Hematopoietic multipotent progenitor cell (in vitro differentiated cells): ENCODE results near the gene B4GALT3. TPM values are rescaled to one million over a fixed set of nuclear protein-coding genes. Genes with fewer than 3 reads are reported as not detected.
"Not testable (repeated sequence)": the region's sequence is repeated elsewhere in the genome, so short reads cannot be mapped to it uniquely, and the experiment has no call there.

Source experiments
- DNase-seq, 3 donors: peaks; one replicate each; pipeline ENCODE4 v3.0.0-alpha.2; 2011 to 2015; ENCODE audit warnings: low read depth in 2 of 3, low spot score in 2 of 3
- total RNA-seq: library from RNA; depleted of rRNA; stranded (reverse); fragments of >200 nt; gene quantifications from one replicate; pipeline ENCODE4 v1.2.3, GENCODE V29; 2012

The B4GALT3 gene
- 28.5 TPM for total RNA-seq

GRCh38 chr1:161177112-161177935 is at the start of gene B4GALT3:
B4GALT3 (minus strand) TSS chr1:161177507; CDS start chr1:161176060, 1,447 bp downstream.
- peak; percentile 81 to 87 (median 86) for DNase-seq

GRCh38 chr1:161226759-161227158 is 49.5 kb upstream of the B4GALT3 start:
- DNase-seq, result no peak

GRCh38 chr1:161226320-161226711 is 49.0 kb upstream of the B4GALT3 start:
- no peak for DNase-seq

GRCh38 chr1:161225534-161226319 is 48.4 kb upstream of the B4GALT3 start, which contains the start of gene TOMM40L:
TOMM40L (plus strand) TSS chr1:161226060; CDS start chr1:161226490, 430 bp downstream.
- peak; percentile 77 to 100 (median 98) for DNase-seq

GRCh38 chr1:161225178-161225533 is 47.8 kb upstream of the B4GALT3 start:
- DNase-seq, result no peak

GRCh38 chr1:161224695-161225087 is 47.4 kb upstream of the B4GALT3 start:
- DNase-seq, result not testable (repeated sequence)

GRCh38 chr1:161223805-161224694 is 46.7 kb upstream of the B4GALT3 start:
- no peak for DNase-seq

GRCh38 chr1:161222175-161223019 is 45.1 kb upstream of the B4GALT3 start:
- no peak for DNase-seq

- DNase-seq, result no peak
These were observed 42.7 kb upstream of the B4GALT3 start for GRCh38 chr1:161220002-161220401.

- DNase-seq, result no peak
These were observed 42.0 kb upstream of the B4GALT3 start for GRCh38 chr1:161219078-161219892.

GRCh38 chr1:161218301-161219077 is 41.2 kb upstream of the B4GALT3 start:
- DNase-seq, result no peak

- no peak for DNase-seq
These were observed 40.5 kb upstream of the B4GALT3 start for GRCh38 chr1:161217831-161218230.

- no peak for DNase-seq
These were observed 39.8 kb upstream of the B4GALT3 start for GRCh38 chr1:161216945-161217712.

GRCh38 chr1:161215076-161215475 is 37.8 kb upstream of the B4GALT3 start, which contains the start of gene FCER1G:
FCER1G (plus strand) TSS chr1:161215295; CDS start chr1:161215322, 27 bp downstream.
- DNase-seq, result peak in 1 of 3 donors; percentile 42

GRCh38 chr1:161214369-161214768 is 37.1 kb upstream of the B4GALT3 start:
- DNase-seq, result no peak

GRCh38 chr1:161209790-161210409 is 32.6 kb upstream of the B4GALT3 start:
- DNase-seq, result peak in 2 of 3 donors; percentile 78 to 89

GRCh38 chr1:161207173-161207572 is 29.9 kb upstream of the B4GALT3 start:
- DNase-seq, result no peak
